Medulla oblongata (tissue), 1 donor: ENCODE data around the gene RBM10.

Source experiments
- DNase-seq: peaks from one replicate; pipeline ENCODE4 v3.0.0-alpha.2; 2015; ENCODE audit errors: extremely low spot score

RBM10 gene

DNA sequence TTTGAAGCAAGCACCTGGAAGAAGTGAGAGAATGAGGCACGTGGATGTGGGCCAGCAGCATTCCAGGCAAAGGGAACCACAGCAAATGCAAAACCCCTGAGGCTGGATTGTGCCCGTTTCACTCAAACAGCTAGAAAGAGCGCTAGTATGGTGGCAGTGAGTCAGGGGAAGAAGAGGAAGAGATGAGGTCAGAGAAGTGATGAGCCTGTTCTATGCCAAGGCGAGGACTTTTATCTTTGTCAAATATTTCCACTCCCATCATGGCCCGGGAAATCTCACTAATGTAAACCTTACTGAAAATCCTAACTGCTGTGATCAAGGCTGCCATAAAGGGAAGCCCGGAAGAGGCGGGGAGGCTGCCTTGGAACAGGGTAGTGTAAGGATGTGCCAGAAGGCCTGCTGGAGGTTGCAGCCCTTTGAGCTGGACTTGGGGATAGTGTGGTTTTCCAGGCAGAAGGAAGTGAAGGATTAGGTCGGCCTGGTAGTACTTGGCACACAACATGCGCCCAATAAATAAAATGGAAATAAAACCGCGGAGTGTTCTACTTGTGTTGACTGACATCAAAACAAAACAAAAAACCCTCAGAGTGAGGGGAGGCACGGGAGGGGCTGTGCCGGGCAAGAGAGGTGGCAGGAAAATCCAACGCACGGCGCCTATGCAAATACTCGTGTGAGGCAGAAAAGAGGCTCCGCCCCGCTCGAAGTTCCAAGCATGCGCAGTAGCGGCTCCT, 72.3 kb downstream of the RBM10 start:
- DNase-seq, result no peak

- peak; percentile 98 for DNase-seq
These were observed 72.8 kb downstream of the RBM10 start for GRCh38 chrX:47217852-47218279.

DNA sequence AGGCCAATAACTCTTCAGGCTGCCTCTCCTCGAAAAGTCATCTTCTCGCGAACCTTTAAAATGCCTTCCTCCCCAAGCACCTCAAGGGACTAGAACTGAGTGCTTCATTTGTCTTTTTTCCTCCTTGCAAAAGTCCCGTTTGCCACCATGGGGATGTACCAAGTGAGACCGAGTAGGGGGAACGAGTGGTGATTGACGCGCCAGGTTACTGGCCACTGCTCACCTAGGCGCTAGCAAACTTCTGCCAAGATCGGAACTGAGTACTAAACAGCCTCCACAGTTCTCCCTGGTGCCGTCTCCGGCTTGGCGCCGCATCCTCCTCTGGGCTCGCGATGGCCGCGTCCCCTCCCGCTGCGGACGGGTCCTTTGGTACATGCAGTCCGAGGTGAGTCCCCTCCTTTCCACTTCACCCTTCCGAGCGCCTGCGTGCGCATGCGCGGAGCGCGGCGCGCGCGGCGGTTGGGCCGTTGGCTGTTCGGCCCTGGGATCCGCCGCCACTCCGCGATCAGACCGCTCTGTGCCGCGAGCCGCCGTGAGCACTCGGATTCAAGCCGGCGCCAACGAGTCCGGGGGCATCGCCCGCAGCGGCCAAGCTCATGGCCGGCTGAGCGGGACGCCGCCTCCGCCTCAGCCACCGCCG, 73.4 kb downstream of the RBM10 start, which contains the start of gene CDK16:
CDK16 (plus strand) TSS at position 402 of the 640 bp plus-strand sequence. CDS start 4,877 bp downstream, outside the sequence.
- DNase-seq, result peak; percentile 72

GRCh38 chrX:47218920-47219815, 74.1 kb downstream of the RBM10 start:
- DNase-seq, result no peak

GRCh38 chrX:47221756-47222155, 76.7 kb downstream of the RBM10 start:
- DNase-seq, result no peak

DNA sequence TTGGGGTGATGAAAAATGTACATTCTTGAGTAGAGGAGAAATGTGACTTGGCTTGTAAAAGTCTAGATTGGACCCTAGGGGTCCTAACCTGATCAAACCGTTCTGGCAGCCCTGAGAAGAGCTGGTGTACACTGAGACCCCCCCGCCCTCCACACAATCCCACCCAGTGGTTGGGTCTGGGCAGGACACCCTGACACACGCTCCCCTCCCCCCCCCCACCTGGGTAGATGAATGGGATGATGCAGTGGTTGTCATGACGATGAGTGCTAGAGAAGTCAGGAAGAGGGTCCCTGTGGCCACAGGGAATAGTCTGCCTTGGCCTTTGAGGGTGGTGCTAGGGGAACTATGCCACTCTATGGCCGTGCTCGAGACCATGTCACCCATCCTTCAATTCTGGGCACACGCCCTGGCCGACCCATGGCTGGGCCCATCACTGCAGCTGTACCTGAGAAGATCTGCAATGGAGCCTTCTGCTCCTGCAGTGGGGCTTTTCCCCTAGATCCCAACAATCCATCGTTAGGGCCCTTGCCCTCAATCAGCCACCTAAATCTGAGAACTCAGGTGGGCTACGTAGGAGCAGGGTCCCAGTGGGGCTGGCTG, 77.8 kb downstream of the RBM10 start:
- DNase-seq, result no peak

- no peak for DNase-seq
These were observed 78.6 kb downstream of the RBM10 start for GRCh38 chrX:47223476-47224250.

GRCh38 chrX:47224266-47224895, 79.4 kb downstream of the RBM10 start:
- no peak for DNase-seq

- DNase-seq, result no peak
These were observed 79.9 kb downstream of the RBM10 start for GRCh38 chrX:47224896-47225290.

DNA sequence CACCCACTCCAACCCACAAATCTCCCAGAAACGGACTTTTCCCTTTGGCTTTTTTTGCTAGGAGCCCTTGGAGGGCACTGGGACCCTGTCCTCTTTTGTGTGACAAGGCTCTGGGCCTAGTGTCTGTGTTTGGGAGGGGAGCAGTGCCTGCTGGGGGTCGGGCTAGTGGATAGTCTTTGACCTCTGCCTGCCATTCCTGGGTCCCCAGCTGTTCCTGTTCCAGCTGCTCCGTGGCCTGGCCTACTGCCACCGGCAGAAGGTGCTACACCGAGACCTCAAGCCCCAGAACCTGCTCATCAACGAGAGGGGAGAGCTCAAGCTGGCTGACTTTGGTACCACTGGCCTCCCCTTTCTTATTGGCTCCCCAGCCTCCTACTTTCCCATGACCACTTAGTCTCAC, 81.0 kb downstream of the RBM10 start:
- no peak for DNase-seq

DNA sequence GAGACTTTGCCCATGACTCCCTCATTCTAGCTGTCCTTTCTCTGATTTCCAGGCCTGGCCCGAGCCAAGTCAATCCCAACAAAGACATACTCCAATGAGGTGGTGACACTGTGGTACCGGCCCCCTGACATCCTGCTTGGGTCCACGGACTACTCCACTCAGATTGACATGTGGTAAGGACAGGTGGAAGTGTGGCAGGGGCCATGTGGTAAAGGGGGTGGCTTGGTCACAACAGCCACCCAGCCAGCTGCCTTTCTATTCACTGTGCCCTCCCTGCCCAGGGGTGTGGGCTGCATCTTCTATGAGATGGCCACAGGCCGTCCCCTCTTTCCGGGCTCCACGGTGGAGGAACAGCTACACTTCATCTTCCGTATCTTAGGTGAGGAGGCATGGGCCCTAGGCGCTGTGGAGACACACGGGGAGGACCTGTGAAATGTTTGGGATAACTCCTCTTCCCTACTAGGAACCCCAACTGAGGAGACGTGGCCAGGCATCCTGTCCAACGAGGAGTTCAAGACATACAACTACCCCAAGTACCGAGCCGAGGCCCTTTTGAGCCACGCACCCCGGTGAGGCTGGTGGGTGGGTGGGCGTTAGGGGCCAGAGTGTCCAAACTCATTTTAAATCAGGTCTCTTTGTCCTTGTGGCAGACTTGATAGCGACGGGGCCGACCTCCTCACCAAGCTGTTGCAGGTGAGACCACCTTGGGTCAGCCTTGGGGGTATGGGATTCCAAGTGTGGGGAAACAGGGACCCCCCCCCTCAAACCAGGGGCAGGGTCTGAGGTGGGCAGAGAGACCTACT, 81.7 kb downstream of the RBM10 start:
- no peak for DNase-seq

DNA sequence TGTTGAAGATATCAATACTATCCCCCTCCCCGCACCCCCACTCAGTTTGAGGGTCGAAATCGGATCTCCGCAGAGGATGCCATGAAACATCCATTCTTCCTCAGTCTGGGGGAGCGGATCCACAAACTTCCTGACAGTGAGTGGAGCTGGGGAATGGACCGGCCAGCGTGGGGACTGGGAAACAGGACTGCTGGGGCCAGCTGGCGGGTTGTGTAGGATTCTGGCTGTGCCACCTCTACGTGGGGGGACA, 82.2 kb downstream of the RBM10 start:
- no peak for DNase-seq

- DNase-seq, result no peak
These were observed 83.7 kb downstream of the RBM10 start for GRCh38 chrX:47228550-47229270.

- no peak for DNase-seq
These were observed 84.4 kb downstream of the RBM10 start for GRCh38 chrX:47229427-47229826.

DNA sequence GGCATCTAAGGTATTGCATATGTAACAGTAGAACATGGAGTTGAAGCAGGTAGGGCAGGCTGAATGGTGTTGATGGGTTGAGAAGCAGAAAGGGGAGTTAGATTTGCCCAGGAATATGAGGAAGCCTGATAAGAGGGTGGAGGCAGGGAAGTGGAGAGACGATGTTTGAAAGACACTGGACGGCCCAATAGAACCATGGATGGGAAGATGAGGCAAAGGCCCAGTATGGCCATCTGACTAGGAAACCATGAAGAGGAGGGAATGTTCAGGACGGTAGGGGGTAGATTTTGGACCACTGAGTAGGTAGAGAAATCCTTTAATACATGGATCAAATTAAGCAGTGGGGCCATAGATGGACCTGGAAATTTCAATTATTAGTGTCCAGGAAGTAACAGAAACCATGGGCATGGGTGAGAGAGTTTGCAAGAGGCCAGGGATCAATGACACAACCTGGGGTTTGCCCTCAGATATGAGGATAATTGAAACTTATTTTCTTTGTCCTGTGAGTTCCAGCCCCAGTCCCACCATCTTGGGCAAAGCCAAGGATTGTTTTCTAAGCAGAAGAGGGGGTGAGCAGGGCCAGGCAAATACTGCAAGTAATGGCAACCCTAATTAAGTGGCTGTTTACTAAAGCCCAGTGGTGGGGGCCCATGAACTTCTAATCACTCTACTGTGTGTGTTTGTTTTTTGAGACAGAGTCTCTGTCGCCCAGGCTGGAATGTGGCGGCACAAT, 85.3 kb downstream of the RBM10 start:
- no peak for DNase-seq

GRCh38 chrX:47231167-47231566, 86.1 kb downstream of the RBM10 start:
- no peak for DNase-seq

GRCh38 chrX:47232197-47232802, 87.3 kb downstream of the RBM10 start:
- no peak for DNase-seq

GRCh38 chrX:47232803-47233332, 87.8 kb downstream of the RBM10 start, which contains the start of gene USP11:
USP11 (plus strand) TSS chrX:47233009; CDS start chrX:47233044, 35 bp downstream.
- peak; percentile 22 for DNase-seq
